Activated naive CD8-positive, alpha-beta T cell treated with anti-CD3 and anti-CD28 coated beads, Interleukin-2, amount 10 ng/mL, durations not matched to agents 7 days and 5 days (primary cell): ENCODE results near the gene TGDS. TPM values are rescaled to one million over a fixed set of nuclear protein-coding genes. Genes with fewer than 3 reads are reported as not detected.
"Not testable (repeated sequence)": the region's sequence is repeated elsewhere in the genome, so short reads cannot be mapped to it uniquely, and the experiment has no call there.

Experiments
- ATAC-seq: fragments of 150-1000 bp; cut with Tn5 transposase; one replicate; pipeline ENCODE4 v1.10.0; 2021; ENCODE audit warnings: low read depth, moderate library complexity
- POLR2A ChIA-PET: fragments of 350-600 bp; sonication (Branson Sonifier 250); formaldehyde crosslinking; loops from one replicate; lab custom pipeline; 2021; ENCODE audit warnings: antibody characterized with exemption; lab: Charles Lee
- DNase-seq: peaks from one replicate; pipeline ENCODE4 v3.0.0; 2021
- H3K27ac Mint-ChIP-seq: one replicate; pipeline ENCODE4 v1.8.0; 2022; ENCODE audit warnings: mild to moderate bottlenecking, mixed read lengths
- H3K27me3 Mint-ChIP-seq: one replicate; pipeline ENCODE4 v1.8.0; 2022; ENCODE audit warnings: mild to moderate bottlenecking, moderate library complexity, mixed read lengths
- H3K36me3 Mint-ChIP-seq: one replicate; pipeline ENCODE4 v1.8.0; 2021; ENCODE audit warnings: mild to moderate bottlenecking, mixed read lengths
- H3K4me1 Mint-ChIP-seq: one replicate; pipeline ENCODE4 v1.8.0; 2021; ENCODE audit warnings: mixed read lengths
- H3K4me3 Mint-ChIP-seq: one replicate; pipeline ENCODE4 v1.8.0; 2022; ENCODE audit warnings: mild to moderate bottlenecking, moderate library complexity, mixed read lengths
- H3K9me3 Mint-ChIP-seq: one replicate; pipeline ENCODE4 v1.8.0; 2021; ENCODE audit warnings: mixed read lengths
- total RNA-seq, 2 experiments: library from RNA; stranded (reverse); gene quantifications; one replicate each; pipeline ENCODE4 v1.2.3, GENCODE V29; 2021

The TGDS gene
- total RNA-seq, result 10 to 100 TPM; 18.3 to 19.6 TPM

GRCh38 chr13:94595950-94596574 is at the start of gene TGDS:
TGDS (minus strand) TSS chr13:94596152; CDS start chr13:94596136, 16 bp downstream.
- H3K27me3 Mint-ChIP-seq, result no peaks in the 10 kb centered on the region
- H3K9me3 Mint-ChIP-seq, result peaks cover 5% of the 10 kb centered on the region
- peaks cover 26% of the 10 kb centered on the region for H3K4me1 Mint-ChIP-seq
- peak within 1 kb of the TSS; percentile 81 for H3K27ac Mint-ChIP-seq
- H3K4me3 Mint-ChIP-seq, result peak within 1 kb of the TSS; percentile 91
- ATAC-seq, result peak; percentile 96
- peaks cover 12% of the 10 kb centered on the region for H3K36me3 Mint-ChIP-seq
- peak; percentile 91 for DNase-seq
- POLR2A ChIA-PET, result interaction anchor here (0.6 to 2.3 kb wide), 14 partner anchors 8 to 272 kb away, joined by 3 to 43 read pairs (median 4); no protein-coding TSS in a partner anchor

GRCh38 chr13:94641409-94641941 is 45.5 kb upstream of the TGDS start:
- Mint-ChIP-seq H3K9me3 (no peaks in the 10 kb centered on the region), H3K27ac (no peak overlapping the region), H3K27me3 (peaks cover 7% of the 10 kb centered on the region), H3K4me1 (no peaks in the 10 kb centered on the region), H3K4me3 (no peak overlapping the region), H3K36me3 (no peaks in the 10 kb centered on the region)
- POLR2A ChIA-PET, result no interaction called here
- ATAC-seq (no peak), DNase-seq (no peak)

GRCh38 chr13:94640721-94641120 is 44.8 kb upstream of the TGDS start:
- POLR2A ChIA-PET, result no interaction called here
- DNase-seq (no peak), ATAC-seq (no peak)
- Mint-ChIP-seq H3K4me1 (no peaks in the 10 kb centered on the region), H3K36me3 (no peaks in the 10 kb centered on the region), H3K4me3 (no peak overlapping the region), H3K27ac (no peak overlapping the region), H3K9me3 (no peaks in the 10 kb centered on the region), H3K27me3 (peaks cover 7% of the 10 kb centered on the region)

GRCh38 chr13:94637677-94638076 is 41.7 kb upstream of the TGDS start:
- DNase-seq, H3K27me3 Mint-ChIP-seq, POLR2A ChIA-PET, H3K27ac Mint-ChIP-seq, H3K36me3 Mint-ChIP-seq, H3K9me3 Mint-ChIP-seq, ATAC-seq, H3K4me3 Mint-ChIP-seq, H3K4me1 Mint-ChIP-seq: not testable (repeated sequence)

- H3K4me3 Mint-ChIP-seq, result no peak overlapping the region
- ATAC-seq (no peak), DNase-seq (no peak)
- peaks cover 3% of the 10 kb centered on the region for H3K27me3 Mint-ChIP-seq
- H3K36me3 Mint-ChIP-seq, result peaks cover 3% of the 10 kb centered on the region
- no peaks in the 10 kb centered on the region for H3K4me1 Mint-ChIP-seq
- POLR2A ChIA-PET, result no interaction called here
- no peaks in the 10 kb centered on the region for H3K9me3 Mint-ChIP-seq
- no peak overlapping the region for H3K27ac Mint-ChIP-seq
Measured at GRCh38 chr13:94636942-94637578, 41.1 kb upstream of the TGDS start.

- H3K9me3 Mint-ChIP-seq, H3K27me3 Mint-ChIP-seq, H3K27ac Mint-ChIP-seq, H3K4me3 Mint-ChIP-seq, POLR2A ChIA-PET, DNase-seq, H3K4me1 Mint-ChIP-seq, H3K36me3 Mint-ChIP-seq, ATAC-seq: not testable (repeated sequence)
Measured at GRCh38 chr13:94636096-94636495, 40.1 kb upstream of the TGDS start.

GRCh38 chr13:94632226-94632980 is 36.5 kb upstream of the TGDS start:
- peaks cover 18% of the 10 kb centered on the region for H3K36me3 Mint-ChIP-seq
- H3K27me3 Mint-ChIP-seq, result no peaks in the 10 kb centered on the region
- no peak overlapping the region for H3K4me3 Mint-ChIP-seq
- POLR2A ChIA-PET, result no interaction called here
- no peak for DNase-seq
- H3K27ac Mint-ChIP-seq, result no peak overlapping the region
- H3K9me3 Mint-ChIP-seq, result no peaks in the 10 kb centered on the region
- no peak for ATAC-seq
- no peaks in the 10 kb centered on the region for H3K4me1 Mint-ChIP-seq

GRCh38 chr13:94630858-94631257 is 34.9 kb upstream of the TGDS start:
- Mint-ChIP-seq H3K36me3 (peaks cover 24% of the 10 kb centered on the region), H3K27me3 (no peaks in the 10 kb centered on the region), H3K4me3 (no peak overlapping the region), H3K4me1 (no peaks in the 10 kb centered on the region), H3K9me3 (no peaks in the 10 kb centered on the region), H3K27ac (no peak overlapping the region)
- ATAC-seq (no peak), DNase-seq (no peak)
- POLR2A ChIA-PET, result no interaction called here

- POLR2A ChIA-PET, result no interaction called here
- no peaks in the 10 kb centered on the region for H3K27me3 Mint-ChIP-seq
Measured at GRCh38 chr13:94623316-94623715, 27.4 kb upstream of the TGDS start.

GRCh38 chr13:94622344-94622743 is 26.4 kb upstream of the TGDS start:
- POLR2A ChIA-PET, result no interaction called here
- H3K27me3 Mint-ChIP-seq, result no peaks in the 10 kb centered on the region
- DNase-seq, result no peak
- H3K4me1 Mint-ChIP-seq, result peaks cover under 1% of the 10 kb centered on the region
- no peak overlapping the region for H3K27ac Mint-ChIP-seq
- peaks cover 18% of the 10 kb centered on the region for H3K36me3 Mint-ChIP-seq
- no peaks in the 10 kb centered on the region for H3K9me3 Mint-ChIP-seq
- no peak for ATAC-seq
- H3K4me3 Mint-ChIP-seq, result no peak overlapping the region

More at GRCh38 chr13:94623316-94623715, 27.4 kb upstream of the TGDS start:
- Mint-ChIP-seq H3K27ac (no peak overlapping the region), H3K36me3 (peaks cover 19% of the 10 kb centered on the region), H3K4me1 (no peaks in the 10 kb centered on the region), H3K4me3 (no peak overlapping the region), H3K9me3 (no peaks in the 10 kb centered on the region)
- DNase-seq (no peak), ATAC-seq (no peak)

- no peak for DNase-seq
- Mint-ChIP-seq H3K36me3 (peaks cover 11% of the 10 kb centered on the region), H3K4me1 (peaks cover 8% of the 10 kb centered on the region), H3K27ac (no peak overlapping the region), H3K9me3 (no peaks in the 10 kb centered on the region), H3K27me3 (no peaks in the 10 kb centered on the region), H3K4me3 (no peak overlapping the region)
- peak; percentile 52 for ATAC-seq
- POLR2A ChIA-PET, result interaction anchor here (1.8 kb wide), 1 partner anchor 185 kb away, joined by 4 read pairs; no protein-coding TSS in a partner anchor
Measured at GRCh38 chr13:94620286-94620896, 24.4 kb upstream of the TGDS start.

GRCh38 chr13:94617389-94618000 is 21.5 kb upstream of the TGDS start:
- H3K27me3 Mint-ChIP-seq, result no peaks in the 10 kb centered on the region
- H3K4me3 Mint-ChIP-seq, result no peak overlapping the region
- DNase-seq (no peak), ATAC-seq (peak; percentile 56)
- POLR2A ChIA-PET, result interaction anchor here (0.7 to 1.5 kb wide), 2 partner anchors 12 to 182 kb away, joined by 3 to 4 read pairs; no protein-coding TSS in a partner anchor
- peaks cover 18% of the 10 kb centered on the region for H3K36me3 Mint-ChIP-seq
- H3K4me1 Mint-ChIP-seq, result peaks cover 11% of the 10 kb centered on the region
- no peaks in the 10 kb centered on the region for H3K9me3 Mint-ChIP-seq
- H3K27ac Mint-ChIP-seq, result no peak overlapping the region

- no peak for DNase-seq
- no peaks in the 10 kb centered on the region for H3K27me3 Mint-ChIP-seq
- H3K27ac Mint-ChIP-seq, result no peak overlapping the region
- no peak for ATAC-seq
- H3K4me3 Mint-ChIP-seq, result no peak overlapping the region
- H3K9me3 Mint-ChIP-seq, result no peaks in the 10 kb centered on the region
- POLR2A ChIA-PET, result no interaction called here
- H3K4me1 Mint-ChIP-seq, result peaks cover 15% of the 10 kb centered on the region
- H3K36me3 Mint-ChIP-seq, result peaks cover 23% of the 10 kb centered on the region
Measured at GRCh38 chr13:94613051-94613450, 17.1 kb upstream of the TGDS start.
